ENCODE data around the gene IFT122. TPM values are rescaled to one million over a fixed set of nuclear protein-coding genes. Genes with fewer than 3 reads are reported as not detected.

Gene IFT122
- total RNA-seq, 1 donor from 2014 or later = 17.7 TPM

GRCh38 chr3:129429602-129430001 lies 10.4 kb upstream of the IFT122 start:
- Mint-ChIP-seq H3K36me3 (ENCODE audit: low read depth, unreplicated experiment) (peaks cover 4% of the 10 kb centered on the region), H3K9me3 (ENCODE audit: unreplicated experiment) (no peaks in the 10 kb centered on the region), H3K4me1 (ENCODE audit: low read depth, unreplicated experiment) (peaks cover 6% of the 10 kb centered on the region), H3K27ac (ENCODE audit: unreplicated experiment) (no peak overlapping the region), H3K27me3 (ENCODE audit: low read depth, unreplicated experiment) (peaks cover 2% of the 10 kb centered on the region), H3K4me3 (ENCODE audit: unreplicated experiment) (no peak overlapping the region)
- no peak for FAIRE-seq
- Histone ChIP-seq H2AFZ (ENCODE audit: low read depth, low read length) (no peak overlapping the region), H3K9me3 (ENCODE audit: insufficient read depth, low read depth, low read length) (no peaks in the 10 kb centered on the region), H3K4me2 (ENCODE audit: low read length) (no peak overlapping the region), H3K79me2 (ENCODE audit: insufficient read depth, low read length) (no peaks in the 10 kb centered on the region), H4K20me1 (ENCODE audit: insufficient read depth, low read length) (no peaks in the 10 kb centered on the region), H3K9ac (ENCODE audit: low read length) (no peak overlapping the region), H3K27ac (ENCODE audit: low read depth, low read length) (no peak overlapping the region), H3K27me3 (ENCODE audit: insufficient read depth, low read length) (peaks cover 6% of the 10 kb centered on the region), H3K4me3 (ENCODE audit: insufficient read depth, low read depth, low read length) (no peak overlapping the region), H3K36me3 (ENCODE audit: insufficient read depth, low read length) (peaks cover 25% of the 10 kb centered on the region), H3K4me1 (ENCODE audit: insufficient read depth, low read length) (peaks cover 14% of the 10 kb centered on the region)
- no peak for DNase-seq (ENCODE audit: low read depth)
- TF ChIP-seq EZH2 (IDR thresholded peaks at IDR 0.05; ENCODE audit: insufficient read depth, low read length) (no peak), CTCF (IDR thresholded peaks at IDR 0.05; ENCODE audit: insufficient read depth, low read depth, low read length) (no peak)

DNA sequence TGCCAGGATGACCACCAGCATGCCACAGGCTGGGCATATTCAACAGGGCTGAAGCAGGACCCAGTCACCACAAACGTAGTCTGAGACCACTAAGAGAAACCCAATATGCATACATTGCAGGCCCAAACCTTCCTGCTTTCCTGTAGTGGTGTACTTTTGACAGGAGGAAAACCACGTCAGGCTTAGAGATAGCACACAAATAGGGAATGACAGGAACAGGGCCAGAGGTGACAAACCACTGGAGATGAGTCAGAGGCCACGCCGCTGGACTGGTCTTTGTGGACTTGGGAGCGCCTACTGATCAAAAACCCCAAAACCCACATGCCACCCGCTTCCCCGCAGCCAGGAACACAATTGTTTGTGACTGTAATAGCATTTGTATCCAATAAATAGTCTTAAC lies 8.0 kb upstream of the IFT122 start:
- TF ChIP-seq EZH2 (IDR thresholded peaks at IDR 0.05; ENCODE audit: insufficient read depth, low read length) = no peak
- TF ChIP-seq CTCF (IDR thresholded peaks at IDR 0.05; ENCODE audit: insufficient read depth, low read depth, low read length) = no peak
- Histone ChIP-seq H3K4me3 (ENCODE audit: insufficient read depth, low read depth, low read length) (no peak overlapping the region), H3K27ac (ENCODE audit: low read depth, low read length) (no peak overlapping the region), H3K79me2 (ENCODE audit: insufficient read depth, low read length) (peaks cover 4% of the 10 kb centered on the region), H3K36me3 (ENCODE audit: insufficient read depth, low read length) (peaks cover 38% of the 10 kb centered on the region), H3K9ac (ENCODE audit: low read length) (no peak overlapping the region), H2AFZ (ENCODE audit: low read depth, low read length) (no peak overlapping the region), H3K4me2 (ENCODE audit: low read length) (no peak overlapping the region), H3K27me3 (ENCODE audit: insufficient read depth, low read length) (no peaks in the 10 kb centered on the region), H4K20me1 (ENCODE audit: insufficient read depth, low read length) (peaks cover 4% of the 10 kb centered on the region), H3K9me3 (ENCODE audit: insufficient read depth, low read depth, low read length) (no peaks in the 10 kb centered on the region), H3K4me1 (ENCODE audit: insufficient read depth, low read length) (peaks cover 14% of the 10 kb centered on the region)
- Mint-ChIP-seq H3K36me3 (ENCODE audit: low read depth, unreplicated experiment) (peaks cover 5% of the 10 kb centered on the region), H3K4me1 (ENCODE audit: low read depth, unreplicated experiment) (peaks cover 4% of the 10 kb centered on the region), H3K9me3 (ENCODE audit: unreplicated experiment) (no peaks in the 10 kb centered on the region), H3K27me3 (ENCODE audit: low read depth, unreplicated experiment) (peaks cover 2% of the 10 kb centered on the region), H3K27ac (ENCODE audit: unreplicated experiment) (no peak overlapping the region), H3K4me3 (ENCODE audit: unreplicated experiment) (no peak overlapping the region)
- no peak for DNase-seq (ENCODE audit: low read depth)
- FAIRE-seq = no peak

DNA sequence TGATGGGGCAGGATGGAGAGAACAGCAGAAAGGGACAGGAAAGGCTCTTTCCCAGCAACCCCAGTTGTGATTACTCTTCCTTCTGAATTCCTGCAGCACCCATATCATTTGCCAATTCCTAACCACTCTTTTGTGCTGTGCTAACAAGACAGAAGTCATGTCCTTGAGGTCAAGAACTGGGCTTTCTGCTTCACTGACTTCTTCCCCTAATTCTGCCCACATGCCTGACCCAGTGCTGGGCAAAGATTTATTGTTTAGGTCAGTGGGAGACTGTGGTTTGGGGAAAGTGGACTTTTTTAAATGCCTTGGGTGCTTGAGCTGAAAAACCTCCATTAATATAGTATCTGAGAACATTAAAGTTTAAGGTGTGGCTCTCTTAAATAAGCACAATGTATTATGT lies 7.4 kb upstream of the IFT122 start:
- TF ChIP-seq CTCF (IDR thresholded peaks at IDR 0.05; ENCODE audit: insufficient read depth, low read depth, low read length) = no peak
- no peak for TF ChIP-seq EZH2 (IDR thresholded peaks at IDR 0.05; ENCODE audit: insufficient read depth, low read length)
- no peak overlapping the region for H3K4me2 ChIP-seq (ENCODE audit: low read length)
- H4K20me1 ChIP-seq (ENCODE audit: insufficient read depth, low read length) = peaks cover 4% of the 10 kb centered on the region
- Mint-ChIP-seq H3K27me3 (ENCODE audit: low read depth, unreplicated experiment) (peaks cover 2% of the 10 kb centered on the region), H3K4me1 (ENCODE audit: low read depth, unreplicated experiment) (peaks cover 4% of the 10 kb centered on the region), H3K27ac (ENCODE audit: unreplicated experiment) (no peak overlapping the region), H3K4me3 (ENCODE audit: unreplicated experiment) (no peak overlapping the region), H3K36me3 (ENCODE audit: low read depth, unreplicated experiment) (peaks cover 5% of the 10 kb centered on the region), H3K9me3 (ENCODE audit: unreplicated experiment) (no peaks in the 10 kb centered on the region)
- H3K27me3 ChIP-seq (ENCODE audit: insufficient read depth, low read length) = no peaks in the 10 kb centered on the region
- H3K9me3 ChIP-seq (ENCODE audit: insufficient read depth, low read depth, low read length) = no peaks in the 10 kb centered on the region
- H3K27ac ChIP-seq (ENCODE audit: low read depth, low read length) = no peak overlapping the region
- DNase-seq (ENCODE audit: low read depth) (no peak), FAIRE-seq (no peak)
- no peak overlapping the region for H3K4me3 ChIP-seq (ENCODE audit: insufficient read depth, low read depth, low read length)
- H2AFZ ChIP-seq (ENCODE audit: low read depth, low read length) = no peak overlapping the region
- H3K9ac ChIP-seq (ENCODE audit: low read length) = no peak overlapping the region
- H3K79me2 ChIP-seq (ENCODE audit: insufficient read depth, low read length) = peaks cover 8% of the 10 kb centered on the region
- H3K36me3 ChIP-seq (ENCODE audit: insufficient read depth, low read length) = peaks cover 44% of the 10 kb centered on the region
- peaks cover 14% of the 10 kb centered on the region for H3K4me1 ChIP-seq (ENCODE audit: insufficient read depth, low read length)
